DMS153 treated with DMSO at 0.1 percent for 48 hours (cell line): ENCODE results near the gene VPS13C.
A peak's percentile ranks its signal among the peaks of the same experiment; 100 is the strongest.

Source experiments
- DNase-seq: peaks from one replicate; lab custom pipeline; 2025; ENCODE audit not compliant: unreplicated experiment; lab: John Stamatoyannopoulos, UW

Gene VPS13C

DNA sequence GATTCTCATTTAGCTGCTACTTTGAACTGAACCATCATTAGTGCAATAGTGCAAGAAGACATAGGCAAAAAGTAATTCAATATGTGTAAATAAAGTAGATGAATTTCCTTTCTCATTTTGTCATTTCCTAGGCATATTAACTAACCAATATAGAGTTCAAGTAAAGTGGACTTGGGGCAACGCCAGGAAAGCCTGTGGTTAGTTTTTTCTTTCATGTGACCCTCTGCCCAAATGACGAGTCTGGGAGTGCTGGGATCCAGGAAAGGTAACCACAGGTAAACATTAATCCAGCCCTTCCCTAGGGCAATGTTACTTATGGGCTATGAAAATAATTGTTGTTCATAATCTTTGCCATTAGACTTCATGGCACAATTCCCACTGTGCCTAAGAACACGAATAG, 181.0 kb downstream of the VPS13C start:
- no peak for DNase-seq

GRCh38 chr15:61871926-61872522, 188.2 kb downstream of the VPS13C start:
- DNase-seq, result peak; percentile 23

DNA sequence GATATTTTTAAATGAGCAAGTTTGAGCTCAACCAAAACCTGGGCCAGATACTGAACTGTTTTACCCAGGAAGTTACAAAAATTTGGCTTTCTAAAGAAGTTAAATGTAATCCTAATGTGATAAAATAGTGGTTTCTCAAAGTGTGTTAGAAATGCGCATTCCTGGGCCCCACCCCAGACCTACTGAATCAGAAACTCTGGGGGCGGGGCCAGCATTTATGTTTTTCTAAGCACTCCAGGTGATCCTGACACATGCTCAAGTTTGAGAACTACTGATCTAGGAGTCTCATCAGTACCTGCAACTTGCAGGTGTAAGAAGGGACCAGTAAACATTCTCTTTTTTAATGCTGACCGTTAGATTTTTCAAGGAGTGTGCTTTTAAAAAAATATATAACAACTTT, 190.6 kb downstream of the VPS13C start:
- DNase-seq, result no peak

- no peak for DNase-seq
Measured at GRCh38 chr15:61861962-61862361, 198.3 kb downstream of the VPS13C start.

- DNase-seq, result no peak
Measured at GRCh38 chr15:61857169-61857829, 202.9 kb downstream of the VPS13C start.

- no peak for DNase-seq
Measured at GRCh38 chr15:61856295-61856694, 204.0 kb downstream of the VPS13C start.

DNA sequence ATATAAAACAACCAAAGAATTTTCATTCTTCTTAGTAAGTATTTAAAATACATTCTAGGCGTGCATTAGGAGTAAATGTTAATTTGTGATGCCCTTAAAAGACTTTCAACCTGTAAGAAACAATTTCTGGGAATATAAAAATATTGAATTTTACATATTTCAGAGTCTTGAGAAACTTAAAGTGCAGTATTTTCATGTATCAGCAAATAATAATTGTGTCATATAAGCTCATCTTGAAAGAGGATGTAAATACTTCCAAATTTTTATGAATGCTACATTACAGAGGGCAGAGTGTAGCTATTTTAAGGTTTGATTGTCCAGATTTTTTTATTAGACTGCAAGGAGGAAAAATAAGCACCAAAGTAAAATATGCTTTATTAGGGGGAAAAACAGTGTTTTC, 207.1 kb downstream of the VPS13C start:
- DNase-seq, result no peak

DNA sequence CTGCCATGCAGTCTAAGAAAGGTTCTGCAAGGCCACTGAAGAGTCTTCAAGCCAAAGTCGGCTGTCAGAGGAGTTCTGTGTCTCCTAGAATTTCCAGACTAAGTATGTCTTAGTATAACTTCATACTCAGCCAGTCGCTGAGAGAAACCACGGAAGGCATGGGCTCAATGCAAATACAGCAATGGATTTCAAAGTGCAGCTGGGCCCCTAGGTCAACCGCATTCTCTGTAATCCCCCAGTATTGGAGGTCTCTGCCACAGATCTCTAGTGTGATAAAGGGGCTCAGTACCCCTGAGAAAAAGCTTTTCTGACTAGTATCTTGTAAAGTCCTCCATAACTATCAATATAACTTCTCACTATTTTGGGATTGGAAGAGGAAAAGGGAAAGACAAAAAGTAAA, 208.3 kb downstream of the VPS13C start:
- no peak for DNase-seq

DNA sequence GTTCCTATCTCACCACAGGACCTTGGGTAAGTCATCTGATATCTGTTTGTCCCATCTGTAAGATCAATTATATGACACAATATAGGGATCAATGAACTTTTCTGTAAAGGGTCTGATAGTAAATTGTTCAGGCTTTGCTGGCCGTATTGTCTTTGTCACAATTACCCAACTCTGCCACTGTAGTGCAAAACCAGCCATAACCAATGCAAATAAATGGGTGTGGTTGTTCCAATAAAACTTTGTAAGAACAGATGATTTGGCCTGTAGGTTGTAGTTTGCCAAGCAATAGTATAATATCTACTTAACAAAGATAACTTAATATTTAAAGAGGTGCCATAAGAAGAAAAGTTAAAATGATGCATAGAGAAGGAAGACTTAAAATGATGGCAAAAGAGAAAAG, 210.8 kb downstream of the VPS13C start:
- DNase-seq, result no peak

DNA sequence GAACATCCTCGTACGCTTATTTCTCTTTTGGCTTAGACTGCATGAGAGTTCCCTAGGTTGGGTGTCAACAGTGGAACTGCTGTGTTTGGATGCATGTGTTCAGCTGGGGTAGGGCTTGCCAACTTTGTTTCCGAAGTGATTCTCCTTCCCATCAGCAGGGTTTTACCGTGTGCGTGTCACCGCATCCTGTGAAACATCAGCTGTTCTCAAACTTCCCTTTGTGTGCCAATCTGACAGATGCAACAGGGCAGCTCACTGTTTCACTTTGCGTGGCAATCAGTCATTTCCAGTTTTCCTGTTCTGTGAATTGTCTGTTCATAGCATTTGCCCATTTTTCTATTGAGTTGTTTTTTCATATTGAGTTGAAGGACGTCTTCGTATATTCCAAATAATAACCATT, 218.8 kb downstream of the VPS13C start:
- no peak for DNase-seq

- no peak for DNase-seq
Measured at GRCh38 chr15:61840090-61840489, 220.2 kb downstream of the VPS13C start.

DNA sequence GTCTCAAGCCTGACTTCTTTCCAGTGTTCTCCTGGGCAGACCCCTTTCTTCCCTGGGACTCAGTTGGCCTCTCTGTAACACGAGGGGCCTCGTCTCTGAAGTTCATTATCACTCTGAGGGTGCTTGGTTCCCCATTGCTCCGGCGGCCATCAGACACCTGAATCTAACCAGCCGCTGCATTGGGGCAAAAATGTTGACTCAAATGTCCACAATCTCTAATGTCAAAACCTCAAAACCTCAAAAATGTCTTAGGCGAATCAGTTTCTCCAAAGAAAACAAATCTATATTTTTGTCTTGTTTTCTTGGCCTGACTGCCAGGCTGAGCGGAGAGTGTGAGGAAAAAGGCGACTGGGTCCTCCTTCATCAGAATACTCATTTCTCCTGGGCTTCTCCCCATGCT, 220.7 kb downstream of the VPS13C start:
- no peak for DNase-seq

DNA sequence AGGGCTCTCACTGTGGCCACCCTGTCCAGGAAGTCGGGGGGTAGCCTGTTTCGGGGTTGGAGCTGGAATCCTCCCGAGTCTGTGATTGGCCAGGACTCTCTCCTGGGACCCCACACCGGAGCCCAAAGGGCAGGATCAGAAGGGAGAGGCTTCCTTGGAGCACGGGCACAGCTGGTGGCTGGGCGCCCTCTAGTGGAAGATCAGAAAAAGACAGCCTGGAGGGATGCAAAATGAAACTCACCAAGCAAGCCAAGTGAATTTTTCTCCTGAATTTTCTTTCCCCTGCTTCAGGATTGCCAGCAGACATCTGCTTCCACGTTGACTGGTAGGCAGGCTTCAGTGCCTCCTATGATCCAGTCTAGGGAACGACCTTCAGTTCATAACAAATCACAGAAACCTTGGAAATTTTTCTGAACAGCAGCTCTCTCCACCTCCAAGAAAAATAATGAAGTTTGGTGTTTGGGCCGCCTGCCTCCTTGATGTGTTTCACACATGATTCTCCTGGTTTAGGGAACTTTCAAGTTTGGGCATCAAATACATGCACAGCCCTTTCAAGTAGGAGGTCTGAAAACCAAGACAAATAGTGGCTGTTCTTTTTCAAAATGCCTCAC, 224.6 kb downstream of the VPS13C start:
- DNase-seq, result no peak

- DNase-seq, result no peak
Measured at GRCh38 chr15:61835029-61835428, 225.2 kb downstream of the VPS13C start.

GRCh38 chr15:61834076-61834697, 226.1 kb downstream of the VPS13C start:
- peak; percentile 1 for DNase-seq

GRCh38 chr15:61832223-61832622, 228.0 kb downstream of the VPS13C start:
- no peak for DNase-seq

DNA sequence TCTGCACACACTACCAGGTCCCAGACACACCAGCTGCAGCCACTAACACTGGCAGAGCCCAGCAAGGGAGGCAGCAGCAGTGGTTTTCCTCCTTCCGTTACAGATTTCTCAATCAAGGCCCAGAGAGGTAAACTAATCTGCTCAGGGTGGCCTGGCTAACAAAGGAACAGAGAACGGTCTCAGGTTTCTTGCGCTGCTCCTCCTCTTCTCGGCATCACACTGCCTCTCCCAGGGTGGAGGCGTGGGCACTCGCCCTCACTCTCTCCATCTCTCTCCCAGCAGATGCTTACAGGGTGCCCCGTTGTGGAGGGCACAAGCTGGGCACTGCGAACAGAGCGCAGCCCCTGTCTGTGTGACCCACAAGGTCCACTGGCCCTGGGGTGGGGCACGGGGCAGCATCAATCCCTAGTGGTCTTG, 228.7 kb downstream of the VPS13C start:
- no peak for DNase-seq

- no peak for DNase-seq
Measured at GRCh38 chr15:61830536-61831330, 229.5 kb downstream of the VPS13C start.

DNA sequence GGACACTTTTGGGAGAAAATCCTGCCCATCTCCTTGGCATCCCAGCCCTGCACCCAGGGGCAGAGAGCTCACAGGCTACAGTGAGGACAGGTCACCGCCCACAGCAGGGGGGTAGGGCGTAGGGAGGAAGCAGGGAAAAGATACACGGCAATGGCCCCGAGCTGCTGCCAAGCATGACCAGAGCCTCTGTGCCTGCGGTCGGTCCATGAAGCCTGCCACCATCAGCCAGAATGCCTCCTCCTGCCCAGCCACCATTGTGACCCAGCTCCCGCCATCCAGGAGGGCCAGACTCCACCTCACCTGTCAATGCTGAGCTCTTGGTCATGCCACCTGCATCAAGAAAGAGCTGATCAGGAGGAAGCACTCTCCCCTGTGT, 230.7 kb downstream of the VPS13C start:
- DNase-seq, result no peak

- DNase-seq, result no peak
Measured at GRCh38 chr15:61828860-61829513, 231.3 kb downstream of the VPS13C start.

- no peak for DNase-seq
Measured at GRCh38 chr15:61828008-61828407, 232.2 kb downstream of the VPS13C start.
